Keratinocyte (primary cell): Measurements from ENCODE around the gene KIF16B.

Experiments used
- EZH2 ChIP-seq: IDR thresholded peaks from one replicate; pipeline ENCODE4 v1.6.1; 2012; ENCODE audit warnings: inconsistent platforms, mild to moderate bottlenecking, low read length, moderate library complexity
- TF ChIP-seq, protein P1 (sequence below), 3 experiments: IDR thresholded peaks in 1 of 3; conservative IDR thresholded peaks in 1 of 3; optimal IDR thresholded peaks in 1 of 3; 2 replicates in 2 of 3; 3 replicates in 1 of 3; pipeline versions ENCODE3 to v1.5.1; 2011; ENCODE audit warnings: low read length in 3 of 3, mild to moderate bottlenecking in 3 of 3, moderate library complexity in 2 of 3, control low read depth in 1 of 3, inconsistent platforms in 1 of 3; ENCODE audit not compliant: insufficient read depth in 2 of 3; ENCODE audit errors: extremely low read depth in 1 of 3

DNA sequence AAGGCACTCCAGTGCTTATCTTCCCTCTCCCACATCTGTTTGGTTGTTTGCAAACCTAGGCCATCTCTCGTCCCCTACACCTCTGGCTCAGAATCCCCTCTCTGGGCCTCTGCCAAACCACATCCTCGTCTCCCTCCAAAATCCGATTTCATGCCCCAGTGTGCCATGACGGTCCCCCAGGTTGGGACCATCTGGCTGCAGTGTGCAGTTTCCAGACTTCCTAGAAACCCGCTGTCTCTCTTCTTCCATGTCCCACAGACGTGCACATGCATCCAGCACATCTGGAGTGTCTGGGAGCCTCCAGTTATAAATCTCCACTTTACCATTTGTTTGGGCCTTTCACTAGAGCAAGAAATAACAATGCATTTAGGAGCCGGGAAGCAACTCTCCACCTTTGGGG is 316.2 kb downstream of the KIF16B start:
- TF ChIP-seq, protein P1, sequence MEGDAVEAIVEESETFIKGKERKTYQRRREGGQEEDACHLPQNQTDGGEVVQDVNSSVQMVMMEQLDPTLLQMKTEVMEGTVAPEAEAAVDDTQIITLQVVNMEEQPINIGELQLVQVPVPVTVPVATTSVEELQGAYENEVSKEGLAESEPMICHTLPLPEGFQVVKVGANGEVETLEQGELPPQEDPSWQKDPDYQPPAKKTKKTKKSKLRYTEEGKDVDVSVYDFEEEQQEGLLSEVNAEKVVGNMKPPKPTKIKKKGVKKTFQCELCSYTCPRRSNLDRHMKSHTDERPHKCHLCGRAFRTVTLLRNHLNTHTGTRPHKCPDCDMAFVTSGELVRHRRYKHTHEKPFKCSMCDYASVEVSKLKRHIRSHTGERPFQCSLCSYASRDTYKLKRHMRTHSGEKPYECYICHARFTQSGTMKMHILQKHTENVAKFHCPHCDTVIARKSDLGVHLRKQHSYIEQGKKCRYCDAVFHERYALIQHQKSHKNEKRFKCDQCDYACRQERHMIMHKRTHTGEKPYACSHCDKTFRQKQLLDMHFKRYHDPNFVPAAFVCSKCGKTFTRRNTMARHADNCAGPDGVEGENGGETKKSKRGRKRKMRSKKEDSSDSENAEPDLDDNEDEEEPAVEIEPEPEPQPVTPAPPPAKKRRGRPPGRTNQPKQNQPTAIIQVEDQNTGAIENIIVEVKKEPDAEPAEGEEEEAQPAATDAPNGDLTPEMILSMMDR (optimal IDR thresholded peaks at IDR 0.05 in 1 of 3, IDR thresholded peaks at IDR 0.05 in 1 of 3, conservative IDR thresholded peaks at IDR 0.05 in 1 of 3; ENCODE audit: extremely low read depth in 1 of 3, insufficient read depth in 2 of 3, low read length in 3 of 3), result no peak
- no peak for TF ChIP-seq EZH2
